ENCODE data around the gene KLK13.

KLK13 gene

DNA sequence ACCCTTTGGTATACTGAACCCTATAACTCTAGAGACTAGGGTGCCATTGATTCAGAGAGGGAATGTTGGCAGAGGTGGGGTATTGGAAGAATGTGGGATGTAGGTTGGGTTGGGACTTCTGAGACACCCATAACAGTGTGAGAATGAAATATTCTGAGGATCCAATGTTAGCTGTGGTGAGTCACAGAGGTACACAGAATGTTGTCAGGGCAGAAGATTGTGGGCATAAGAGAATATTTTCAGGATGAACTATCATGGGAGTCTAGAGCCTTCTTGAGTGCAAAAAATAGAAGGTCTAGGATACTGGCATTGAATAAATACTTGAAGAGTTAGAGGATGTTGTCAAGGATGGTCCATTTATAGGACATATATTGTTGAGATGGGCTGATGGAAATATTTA lies 9.0 kb downstream of the KLK13 start:
- no peaks in the 10 kb centered on the region for H3K27me3 ChIP-seq (ENCODE audit: low read depth, low read length)
- no peak overlapping the region for H3K4me3 ChIP-seq (ENCODE audit: low read depth in 1 of 2, low read length in 2 of 2)
- H3K27ac ChIP-seq (ENCODE audit: low read length) = no peak overlapping the region
- H3K36me3 ChIP-seq (ENCODE audit: control insufficient read depth in 1 of 2, insufficient read depth in 2 of 2, low read length in 2 of 2) = no peaks in the 10 kb centered on the region
- no peaks in the 10 kb centered on the region for H3K4me1 ChIP-seq (ENCODE audit: control insufficient read depth in 1 of 2, insufficient read depth in 2 of 2, low read length in 2 of 2)
- H3K9me3 ChIP-seq (ENCODE audit: control insufficient read depth in 1 of 2, low read length in 2 of 2) = no peaks in the 10 kb centered on the region

DNA sequence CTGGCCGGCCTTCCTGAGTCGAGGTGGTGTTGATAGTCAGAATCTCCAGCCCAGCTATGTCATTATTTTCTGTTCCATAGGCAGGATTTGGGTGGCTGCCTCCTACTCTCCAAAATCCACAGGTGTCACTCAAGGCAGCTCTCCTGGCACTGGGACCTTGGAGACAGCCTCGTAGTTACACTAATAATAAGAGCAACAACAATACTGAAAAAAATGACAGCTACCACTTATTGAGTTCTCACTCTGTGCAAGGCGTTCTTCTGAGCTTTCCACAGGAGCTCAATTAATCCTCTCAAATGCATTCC lies 17.9 kb downstream of the KLK13 start:
- Histone ChIP-seq H3K27ac (ENCODE audit: low read length) (no peak overlapping the region), H3K36me3 (ENCODE audit: control insufficient read depth in 1 of 2, insufficient read depth in 2 of 2, low read length in 2 of 2) (no peaks in the 10 kb centered on the region), H3K9me3 (ENCODE audit: control insufficient read depth in 1 of 2, low read length in 2 of 2) (no peaks in the 10 kb centered on the region), H3K4me1 (ENCODE audit: control insufficient read depth in 1 of 2, insufficient read depth in 2 of 2, low read length in 2 of 2) (peaks cover 0 to 4% of the 10 kb centered on the region in 2 donors), H3K27me3 (ENCODE audit: low read depth, low read length) (no peaks in the 10 kb centered on the region), H3K4me3 (ENCODE audit: low read depth in 1 of 2, low read length in 2 of 2) (no peak overlapping the region)

DNA sequence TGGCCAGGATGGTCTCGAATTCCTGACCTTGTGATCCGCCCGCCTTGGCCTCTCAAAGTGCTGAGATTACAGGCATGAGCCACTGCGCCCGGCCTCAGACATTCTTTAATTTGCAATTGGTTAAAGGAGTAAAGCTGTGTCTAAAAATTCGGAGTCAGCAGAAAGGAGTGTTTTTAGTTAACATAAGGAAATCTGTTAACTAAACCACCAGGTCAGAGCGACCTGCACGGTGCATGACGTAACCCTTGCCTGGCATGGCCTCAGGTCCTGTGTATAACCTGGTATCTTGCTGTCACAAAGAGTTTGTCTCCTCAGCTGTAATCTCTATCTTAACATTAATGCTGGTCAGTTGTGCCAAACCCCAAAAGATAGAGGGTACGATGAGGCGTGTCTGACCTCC lies 20.6 kb downstream of the KLK13 start:
- H3K36me3 ChIP-seq (ENCODE audit: control insufficient read depth in 1 of 2, insufficient read depth in 2 of 2, low read length in 2 of 2) = no peaks in the 10 kb centered on the region
- H3K27me3 ChIP-seq (ENCODE audit: low read depth, low read length) = no peaks in the 10 kb centered on the region
- H3K9me3 ChIP-seq (ENCODE audit: control insufficient read depth in 1 of 2, low read length in 2 of 2) = no peaks in the 10 kb centered on the region
- no peak overlapping the region for H3K27ac ChIP-seq (ENCODE audit: low read length)
- H3K4me1 ChIP-seq (ENCODE audit: control insufficient read depth in 1 of 2, insufficient read depth in 2 of 2, low read length in 2 of 2) = peaks cover 0 to 4% of the 10 kb centered on the region in 2 donors
- H3K4me3 ChIP-seq (ENCODE audit: low read depth in 1 of 2, low read length in 2 of 2) = no peak overlapping the region

DNA sequence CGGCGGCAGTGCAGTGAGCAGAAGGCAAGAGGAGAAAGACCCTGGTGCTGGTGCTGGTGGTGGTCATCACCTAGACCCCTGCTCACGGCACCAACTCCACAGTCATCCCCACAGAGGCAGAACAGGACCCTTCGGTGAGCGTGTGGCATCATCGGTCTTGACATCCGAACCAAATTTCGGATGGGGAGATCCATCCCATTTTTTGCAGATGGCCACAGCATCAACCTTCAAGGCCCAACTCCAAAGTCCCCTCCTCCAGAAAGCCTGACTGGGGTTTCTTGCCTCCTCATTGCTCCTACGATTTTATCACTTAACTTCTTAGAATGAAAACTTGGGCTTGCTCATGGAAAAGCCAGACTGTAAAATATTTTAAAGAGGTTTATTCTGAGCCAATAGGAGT lies 21.4 kb downstream of the KLK13 start:
- Histone ChIP-seq H3K4me1 (ENCODE audit: control insufficient read depth in 1 of 2, insufficient read depth in 2 of 2, low read length in 2 of 2) (peaks cover 0 to 4% of the 10 kb centered on the region in 2 donors), H3K9me3 (ENCODE audit: control insufficient read depth in 1 of 2, low read length in 2 of 2) (no peaks in the 10 kb centered on the region), H3K27me3 (ENCODE audit: low read depth, low read length) (no peaks in the 10 kb centered on the region), H3K36me3 (ENCODE audit: control insufficient read depth in 1 of 2, insufficient read depth in 2 of 2, low read length in 2 of 2) (no peaks in the 10 kb centered on the region), H3K4me3 (ENCODE audit: low read depth in 1 of 2, low read length in 2 of 2) (no peak overlapping the region), H3K27ac (ENCODE audit: low read length) (no peak overlapping the region)

DNA sequence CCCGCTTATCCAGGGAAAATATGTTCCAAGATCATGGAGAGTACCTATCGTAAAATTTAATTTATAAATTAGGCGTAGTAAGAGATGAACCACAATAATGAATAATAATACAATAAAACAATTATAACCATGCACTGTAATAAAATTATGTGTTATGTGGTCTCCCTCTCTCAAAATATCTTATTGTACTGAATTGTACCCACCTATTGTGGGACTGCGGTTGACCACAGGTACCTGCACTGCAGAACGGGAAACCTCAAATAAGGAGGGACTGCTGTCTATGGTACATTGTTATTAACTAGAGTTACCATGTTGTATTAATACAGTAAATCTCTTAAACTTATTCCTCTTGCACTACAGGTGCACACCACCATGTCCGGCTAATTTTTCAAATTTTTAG lies 24.7 kb downstream of the KLK13 start:
- Histone ChIP-seq H3K4me1 (ENCODE audit: control insufficient read depth in 1 of 2, insufficient read depth in 2 of 2, low read length in 2 of 2) (no peaks in the 10 kb centered on the region), H3K27ac (ENCODE audit: low read length) (no peak overlapping the region), H3K27me3 (ENCODE audit: low read depth, low read length) (no peaks in the 10 kb centered on the region), H3K4me3 (ENCODE audit: low read depth in 1 of 2, low read length in 2 of 2) (no peak overlapping the region), H3K36me3 (ENCODE audit: control insufficient read depth in 1 of 2, insufficient read depth in 2 of 2, low read length in 2 of 2) (no peaks in the 10 kb centered on the region), H3K9me3 (ENCODE audit: control insufficient read depth in 1 of 2, low read length in 2 of 2) (no peaks in the 10 kb centered on the region)

DNA sequence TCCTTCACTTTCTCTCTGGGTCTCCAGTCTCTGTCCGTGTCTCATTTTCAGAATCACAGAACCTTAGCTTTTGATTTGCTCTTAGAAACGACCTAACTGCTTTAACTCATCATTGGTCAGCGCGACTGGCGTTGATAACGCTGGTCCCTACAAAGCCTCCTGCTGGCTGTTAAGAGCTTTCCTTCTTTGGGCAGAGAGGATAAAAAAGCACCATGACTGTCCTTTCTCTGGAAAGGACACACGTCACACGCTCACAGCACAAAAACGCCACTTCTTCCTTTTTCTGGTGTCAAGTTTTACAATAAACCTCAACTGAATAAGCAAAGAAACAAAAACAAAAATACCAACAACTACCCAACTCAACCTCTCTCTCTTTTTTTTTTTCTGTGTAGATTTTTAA lies 28.4 kb downstream of the KLK13 start:
- Histone ChIP-seq H3K4me1 (ENCODE audit: control insufficient read depth in 1 of 2, insufficient read depth in 2 of 2, low read length in 2 of 2) (no peaks in the 10 kb centered on the region), H3K27me3 (ENCODE audit: low read depth, low read length) (no peaks in the 10 kb centered on the region), H3K27ac (ENCODE audit: low read length) (no peak overlapping the region), H3K36me3 (ENCODE audit: control insufficient read depth in 1 of 2, insufficient read depth in 2 of 2, low read length in 2 of 2) (no peaks in the 10 kb centered on the region), H3K4me3 (ENCODE audit: low read depth in 1 of 2, low read length in 2 of 2) (no peak overlapping the region), H3K9me3 (ENCODE audit: control insufficient read depth in 1 of 2, low read length in 2 of 2) (no peaks in the 10 kb centered on the region)

DNA sequence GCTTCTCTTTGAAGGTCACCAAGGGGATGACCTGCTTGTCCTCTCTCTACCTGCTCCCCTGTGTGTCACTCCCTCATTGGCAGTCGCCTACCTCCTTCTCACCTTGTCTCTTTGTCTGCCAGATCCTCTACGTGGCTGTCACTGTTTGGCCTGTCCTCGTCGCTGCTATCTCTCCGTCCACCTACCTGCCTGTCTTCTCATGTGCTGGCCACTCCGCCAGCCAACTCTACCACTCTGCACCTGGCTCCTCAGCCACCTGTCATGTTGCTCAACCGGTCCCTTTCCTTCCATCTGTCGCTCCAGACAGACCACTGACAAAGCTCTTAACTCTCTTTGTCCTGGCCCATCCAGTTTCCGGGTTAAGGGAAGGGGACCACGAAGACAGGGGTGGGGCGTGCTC lies 30.2 kb downstream of the KLK13 start, which contains the start of gene KLK12:
Gene KLK12 (minus strand): TSS at position 299 of the 400 bp plus-strand sequence. CDS start 381 bp downstream, outside the sequence.
- Histone ChIP-seq H3K4me3 (ENCODE audit: low read depth in 1 of 2, low read length in 2 of 2) (no peak within 1 kb of the TSS), H3K4me1 (ENCODE audit: control insufficient read depth in 1 of 2, insufficient read depth in 2 of 2, low read length in 2 of 2) (no peaks in the 10 kb centered on the region), H3K27me3 (ENCODE audit: low read depth, low read length) (no peaks in the 10 kb centered on the region), H3K27ac (ENCODE audit: low read length) (no peak within 1 kb of the TSS), H3K36me3 (ENCODE audit: control insufficient read depth in 1 of 2, insufficient read depth in 2 of 2, low read length in 2 of 2) (no peaks in the 10 kb centered on the region), H3K9me3 (ENCODE audit: control insufficient read depth in 1 of 2, low read length in 2 of 2) (no peaks in the 10 kb centered on the region)

DNA sequence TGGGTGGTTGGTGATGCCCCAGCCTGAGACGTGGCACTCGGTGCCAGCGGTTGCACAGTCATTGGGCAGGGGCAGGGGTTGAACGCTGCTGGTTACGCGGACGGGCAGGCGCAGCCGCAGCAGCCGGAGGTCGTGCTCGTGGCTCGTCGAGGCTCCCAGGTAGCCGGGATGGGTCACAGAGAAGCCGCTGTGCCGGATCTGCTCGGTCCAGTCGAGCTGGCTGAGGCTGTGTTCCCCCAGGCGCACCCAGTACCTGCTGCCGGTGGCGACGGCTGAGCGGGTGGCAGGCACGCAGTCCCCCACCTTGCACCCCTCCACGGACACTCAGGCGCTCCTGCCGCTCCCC lies 33.0 kb downstream of the KLK13 start:
- H3K9me3 ChIP-seq (ENCODE audit: control insufficient read depth in 1 of 2, low read length in 2 of 2) = no peaks in the 10 kb centered on the region
- H3K27me3 ChIP-seq (ENCODE audit: low read depth, low read length) = no peaks in the 10 kb centered on the region
- H3K27ac ChIP-seq (ENCODE audit: low read length) = no peak overlapping the region
- no peaks in the 10 kb centered on the region for H3K36me3 ChIP-seq (ENCODE audit: control insufficient read depth in 1 of 2, insufficient read depth in 2 of 2, low read length in 2 of 2)
- H3K4me3 ChIP-seq (ENCODE audit: low read depth in 1 of 2, low read length in 2 of 2) = no peak overlapping the region
- no peaks in the 10 kb centered on the region for H3K4me1 ChIP-seq (ENCODE audit: control insufficient read depth in 1 of 2, insufficient read depth in 2 of 2, low read length in 2 of 2)

DNA sequence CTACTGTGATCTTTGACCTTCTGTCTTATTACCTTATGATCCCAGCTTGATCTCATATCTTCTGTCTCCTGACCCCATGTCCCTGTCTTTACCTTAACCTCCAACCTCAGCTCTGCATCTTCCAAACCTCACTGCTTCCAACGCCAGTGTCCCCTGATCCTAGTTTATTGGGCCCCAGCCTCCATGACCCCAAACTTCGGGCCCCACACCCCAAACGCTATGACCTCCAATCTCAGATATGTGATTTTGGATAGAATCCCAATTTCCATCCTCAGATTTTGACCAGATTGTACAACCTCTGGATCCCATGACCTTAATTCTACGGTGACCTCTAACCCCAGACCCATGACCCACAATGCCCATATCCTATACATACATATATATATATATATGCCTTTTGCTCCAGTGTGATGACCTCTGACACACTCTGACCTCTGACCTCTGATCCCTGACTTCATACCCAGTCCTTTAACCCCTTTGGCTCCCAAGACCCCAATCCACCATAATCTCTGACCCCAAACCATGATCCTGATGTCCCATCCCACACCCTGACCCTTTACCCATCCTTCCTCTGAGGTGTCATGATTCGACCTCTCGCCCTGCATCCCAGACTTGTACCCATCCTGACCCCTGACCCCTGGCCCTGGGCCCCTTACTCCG lies 33.5 kb downstream of the KLK13 start:
- Histone ChIP-seq H3K27ac (ENCODE audit: low read length) (no peak overlapping the region), H3K4me3 (ENCODE audit: low read depth in 1 of 2, low read length in 2 of 2) (no peak overlapping the region), H3K27me3 (ENCODE audit: low read depth, low read length) (no peaks in the 10 kb centered on the region), H3K36me3 (ENCODE audit: control insufficient read depth in 1 of 2, insufficient read depth in 2 of 2, low read length in 2 of 2) (no peaks in the 10 kb centered on the region), H3K4me1 (ENCODE audit: control insufficient read depth in 1 of 2, insufficient read depth in 2 of 2, low read length in 2 of 2) (no peaks in the 10 kb centered on the region), H3K9me3 (ENCODE audit: control insufficient read depth in 1 of 2, low read length in 2 of 2) (no peaks in the 10 kb centered on the region)

DNA sequence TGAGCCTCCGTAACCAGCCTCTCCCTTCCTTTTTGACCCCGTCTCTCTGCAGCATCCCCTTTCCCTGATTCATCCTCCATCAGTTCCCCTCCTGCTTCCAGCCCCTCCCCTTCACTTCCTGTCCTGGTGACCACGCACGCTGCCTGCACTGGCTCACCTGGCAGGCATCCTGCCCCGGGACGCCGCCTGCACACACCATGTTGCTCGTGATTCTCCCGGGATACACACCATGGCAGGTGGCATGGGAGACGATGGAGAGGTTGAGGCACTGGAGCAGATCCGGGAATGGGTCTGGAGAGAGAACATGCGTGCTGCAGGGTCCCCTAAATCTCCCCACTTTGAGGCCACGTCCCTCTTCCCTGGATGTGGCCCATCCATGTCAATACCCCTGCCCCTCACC lies 34.3 kb downstream of the KLK13 start:
- Histone ChIP-seq H3K4me1 (ENCODE audit: control insufficient read depth in 1 of 2, insufficient read depth in 2 of 2, low read length in 2 of 2) (no peaks in the 10 kb centered on the region), H3K36me3 (ENCODE audit: control insufficient read depth in 1 of 2, insufficient read depth in 2 of 2, low read length in 2 of 2) (no peaks in the 10 kb centered on the region), H3K9me3 (ENCODE audit: control insufficient read depth in 1 of 2, low read length in 2 of 2) (no peaks in the 10 kb centered on the region), H3K4me3 (ENCODE audit: low read depth in 1 of 2, low read length in 2 of 2) (no peak overlapping the region), H3K27me3 (ENCODE audit: low read depth, low read length) (no peaks in the 10 kb centered on the region), H3K27ac (ENCODE audit: low read length) (no peak overlapping the region)

DNA sequence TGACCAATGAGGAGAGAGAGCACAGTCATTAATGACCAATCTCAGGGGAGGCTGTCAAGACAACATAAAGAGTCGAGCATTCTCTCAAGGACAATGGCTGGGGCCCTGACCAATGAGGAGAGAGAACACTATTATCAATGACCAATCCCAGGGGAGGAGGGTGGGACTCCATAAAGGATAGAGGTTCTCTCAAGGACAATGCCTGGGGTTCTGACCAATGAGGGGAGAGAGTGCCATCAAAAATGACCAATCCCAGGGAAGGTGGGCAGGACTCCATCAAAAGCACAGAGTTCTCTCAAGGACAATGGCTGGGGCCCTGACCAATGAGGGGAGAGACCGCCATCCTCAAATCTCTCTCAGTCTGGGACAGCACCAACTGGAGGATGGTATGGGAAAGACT lies 35.2 kb downstream of the KLK13 start:
- Histone ChIP-seq H3K4me3 (ENCODE audit: low read depth in 1 of 2, low read length in 2 of 2) (no peak overlapping the region), H3K4me1 (ENCODE audit: control insufficient read depth in 1 of 2, insufficient read depth in 2 of 2, low read length in 2 of 2) (no peaks in the 10 kb centered on the region), H3K27ac (ENCODE audit: low read length) (no peak overlapping the region), H3K27me3 (ENCODE audit: low read depth, low read length) (no peaks in the 10 kb centered on the region), H3K36me3 (ENCODE audit: control insufficient read depth in 1 of 2, insufficient read depth in 2 of 2, low read length in 2 of 2) (no peaks in the 10 kb centered on the region), H3K9me3 (ENCODE audit: control insufficient read depth in 1 of 2, low read length in 2 of 2) (no peaks in the 10 kb centered on the region)

DNA sequence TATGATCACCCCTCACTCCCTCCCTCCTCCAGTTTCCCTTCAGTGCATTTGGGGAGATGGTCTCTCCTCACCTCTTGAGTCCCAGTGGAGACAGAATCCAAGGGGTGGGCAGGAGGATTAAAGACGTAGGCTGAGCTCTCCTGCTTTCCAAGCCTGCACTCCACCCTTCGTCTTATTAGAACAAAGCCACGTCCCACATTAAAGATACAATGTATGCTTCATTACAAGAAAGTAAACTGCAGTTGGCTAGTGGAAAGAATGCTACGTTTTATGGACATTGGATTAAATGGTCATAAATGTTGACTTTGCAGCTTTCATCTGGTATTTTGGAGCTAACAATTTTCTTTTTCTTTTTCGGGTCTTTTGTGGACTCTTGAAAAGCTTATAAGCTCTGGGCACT lies 37.0 kb downstream of the KLK13 start:
- no peaks in the 10 kb centered on the region for H3K9me3 ChIP-seq (ENCODE audit: control insufficient read depth in 1 of 2, low read length in 2 of 2)
- H3K4me3 ChIP-seq (ENCODE audit: low read depth in 1 of 2, low read length in 2 of 2) = no peak overlapping the region
- H3K36me3 ChIP-seq (ENCODE audit: control insufficient read depth in 1 of 2, insufficient read depth in 2 of 2, low read length in 2 of 2) = no peaks in the 10 kb centered on the region
- no peaks in the 10 kb centered on the region for H3K4me1 ChIP-seq (ENCODE audit: control insufficient read depth in 1 of 2, insufficient read depth in 2 of 2, low read length in 2 of 2)
- H3K27me3 ChIP-seq (ENCODE audit: low read depth, low read length) = no peaks in the 10 kb centered on the region
- no peak overlapping the region for H3K27ac ChIP-seq (ENCODE audit: low read length)

Data from muscle layer of duodenum (tissue), 2 donors.